A673 (cell line): ENCODE measurements around the gene NPHP4. TPM values are rescaled to one million over a fixed set of nuclear protein-coding genes. Genes with fewer than 3 reads are reported as not detected.

Experiments
- BruUV-seq: library from RNA; stranded (reverse); fragments of 400-500 nt; replicated peaks from 2 replicates; lab custom pipeline; 2021; lab: Mats Ljungman, UMichigan
- CTCF ChIA-PET: fragments of 300-600 bp; sonication (Branson Sonifier 250); formaldehyde crosslinking; loops from one replicate; lab custom pipeline; 2022; ENCODE audit warnings: antibody characterized with exemption; lab: Charles Lee
- POLR2A ChIA-PET: fragments of 300-600 bp; sonication (Branson Sonifier 250); formaldehyde crosslinking; loops from one replicate; lab custom pipeline; 2022; ENCODE audit warnings: antibody characterized with exemption; ENCODE audit not compliant: low non-redundant PET; lab: Charles Lee
- DNase-seq: peaks from one replicate; pipeline ENCODE4 v3.0.0-alpha.2; 2015; ENCODE audit warnings: low spot score
- H3K27ac ChIP-seq: fragments of 200-600 bp; sonication (generic); 2 replicates; pipeline ENCODE4 v1.5.1; 2016; ENCODE audit warnings: mixed run types, low read depth, mild to moderate bottlenecking, mixed read lengths, antibody characterized with exemption, low read length; ENCODE audit not compliant: poor library complexity, severe bottlenecking
- H3K27me3 ChIP-seq: fragments of 200-600 bp; sonication (generic); replicated peaks from 2 replicates; pipeline ENCODE4 v1.6.1; 2017; ENCODE audit warnings: mixed run types, low read depth, mild to moderate bottlenecking, mixed read lengths, antibody characterized with exemption, low read length; ENCODE audit not compliant: insufficient read depth, poor library complexity
- H3K36me3 ChIP-seq: fragments of 200-600 bp; sonication (generic); 2 replicates; pipeline ENCODE4 v1.6.1; 2016; ENCODE audit warnings: mixed run types, mild to moderate bottlenecking, mixed read lengths, antibody characterized with exemption, low read length; ENCODE audit not compliant: insufficient read depth, poor library complexity, severe bottlenecking
- H3K4me1 ChIP-seq: fragments of 200-600 bp; sonication (generic); 2 replicates; pipeline ENCODE4 v1.6.1; 2017; ENCODE audit warnings: mixed run types, mild to moderate bottlenecking, mixed read lengths, antibody characterized with exemption, low read length; ENCODE audit not compliant: insufficient read depth, poor library complexity, severe bottlenecking
- H3K4me3 ChIP-seq: fragments of 200-600 bp; sonication (generic); 2 replicates; pipeline ENCODE4 v1.5.1; 2016; ENCODE audit warnings: low read depth, mixed run types, mild to moderate bottlenecking, mixed read lengths, low read length; ENCODE audit not compliant: poor library complexity, severe bottlenecking
- H3K9me3 ChIP-seq: fragments of 200-600 bp; sonication (generic); 2 replicates; pipeline ENCODE4 v1.6.1; 2016; ENCODE audit warnings: mixed run types, low read depth, mild to moderate bottlenecking, mixed read lengths, antibody characterized with exemption, low read length; ENCODE audit not compliant: poor library complexity, severe bottlenecking
- EZH2 ChIP-seq: fragments of 200-600 bp; sonication (generic); IDR thresholded peaks from 2 replicates; pipeline ENCODE4 v1.6.1; 2017; ENCODE audit warnings: borderline replicate concordance, low read depth, mild to moderate bottlenecking, mixed read lengths, antibody characterized with exemption, low read length; ENCODE audit not compliant: poor library complexity, severe bottlenecking
- intact Hi-C: fragments of 100-400 bp; cut with micrococcal nuclease; formaldehyde crosslinking; loops from one replicate; pipeline ENCODE4 v1.10.0; 2022; ENCODE audit not compliant: unreplicated experiment
- total RNA-seq: library from RNA; stranded (reverse); gene quantifications from 2 replicates; pipeline ENCODE4 v1.2.3, GENCODE V29; 2021
- TF ChIP-seq, protein P1 (sequence below): fragments of 300-800, 200-600 bp; sonication (generic); conservative IDR thresholded peaks from 2 replicates; pipeline ENCODE4 v1.5.1; 2017; ENCODE audit warnings: low read depth, mild to moderate bottlenecking, antibody characterized with exemption, low read length, moderate library complexity, mixed read lengths

NPHP4 gene
- total RNA-seq, 1 experiment from 2014 or later, result 27.6 TPM

DNA sequence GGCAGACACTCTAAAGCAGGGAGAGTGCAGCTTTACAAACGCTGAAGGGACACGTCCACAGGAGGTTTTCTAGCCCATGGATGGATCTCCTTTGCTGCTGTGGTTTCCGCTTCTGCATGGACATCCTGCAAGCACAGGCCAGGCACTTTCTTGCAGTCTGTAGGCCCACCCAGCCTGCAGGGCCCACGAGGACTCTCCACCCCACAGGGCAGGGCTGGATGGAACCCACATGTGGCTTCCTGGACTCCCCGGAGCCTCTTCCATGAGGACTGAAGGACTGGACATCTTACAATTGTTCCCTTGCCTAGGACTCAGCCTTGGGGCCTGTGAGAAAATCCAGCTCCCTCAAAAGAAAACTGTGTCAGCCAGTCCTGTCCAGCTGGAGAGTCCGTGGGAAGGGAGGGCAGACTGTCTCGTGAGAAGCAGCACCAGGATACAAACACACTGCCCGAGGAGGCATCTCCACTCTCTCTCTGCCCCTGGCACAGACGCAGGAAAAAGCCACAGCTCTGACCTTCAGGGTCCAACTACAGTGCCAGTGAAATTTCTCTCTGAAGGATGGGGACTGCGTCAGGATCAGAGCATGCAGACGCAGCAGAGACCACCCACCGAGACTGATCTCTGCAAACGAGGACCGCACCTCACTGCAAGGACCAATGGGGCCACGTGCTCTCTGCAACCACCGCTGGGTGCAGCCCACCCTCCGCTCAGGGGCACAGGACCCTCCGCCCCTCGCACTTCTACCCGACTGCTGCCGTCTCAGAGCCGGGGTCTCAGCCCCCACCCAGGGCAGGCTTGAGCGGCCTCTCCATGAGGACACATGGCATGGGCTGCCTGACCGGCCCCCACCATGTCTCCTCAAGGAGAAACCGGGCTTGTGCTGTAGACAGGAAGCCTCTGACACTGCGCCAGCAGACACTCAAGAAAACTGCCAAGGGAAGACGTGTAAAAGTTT, 130.1 kb downstream of the NPHP4 start:
- BruUV-seq, result no TSS peak
- intact Hi-C loops, result no loop called here
- no peak overlapping the region for H3K27ac ChIP-seq
- POLR2A ChIA-PET, result no interaction called here
- no peak for TF ChIP-seq EZH2
- TF ChIP-seq, protein P1, sequence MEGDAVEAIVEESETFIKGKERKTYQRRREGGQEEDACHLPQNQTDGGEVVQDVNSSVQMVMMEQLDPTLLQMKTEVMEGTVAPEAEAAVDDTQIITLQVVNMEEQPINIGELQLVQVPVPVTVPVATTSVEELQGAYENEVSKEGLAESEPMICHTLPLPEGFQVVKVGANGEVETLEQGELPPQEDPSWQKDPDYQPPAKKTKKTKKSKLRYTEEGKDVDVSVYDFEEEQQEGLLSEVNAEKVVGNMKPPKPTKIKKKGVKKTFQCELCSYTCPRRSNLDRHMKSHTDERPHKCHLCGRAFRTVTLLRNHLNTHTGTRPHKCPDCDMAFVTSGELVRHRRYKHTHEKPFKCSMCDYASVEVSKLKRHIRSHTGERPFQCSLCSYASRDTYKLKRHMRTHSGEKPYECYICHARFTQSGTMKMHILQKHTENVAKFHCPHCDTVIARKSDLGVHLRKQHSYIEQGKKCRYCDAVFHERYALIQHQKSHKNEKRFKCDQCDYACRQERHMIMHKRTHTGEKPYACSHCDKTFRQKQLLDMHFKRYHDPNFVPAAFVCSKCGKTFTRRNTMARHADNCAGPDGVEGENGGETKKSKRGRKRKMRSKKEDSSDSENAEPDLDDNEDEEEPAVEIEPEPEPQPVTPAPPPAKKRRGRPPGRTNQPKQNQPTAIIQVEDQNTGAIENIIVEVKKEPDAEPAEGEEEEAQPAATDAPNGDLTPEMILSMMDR, result no peak
- no peaks in the 10 kb centered on the region for H3K9me3 ChIP-seq
- H3K36me3 ChIP-seq, result no peaks in the 10 kb centered on the region
- no peak overlapping the region for H3K4me3 ChIP-seq
- CTCF ChIA-PET, result no interaction called here
- no peaks in the 10 kb centered on the region for H3K27me3 ChIP-seq
- no peak for DNase-seq
- no peaks in the 10 kb centered on the region for H3K4me1 ChIP-seq

- H3K4me3 ChIP-seq, result no peak overlapping the region
- DNase-seq, result no peak
- no peak for TF ChIP-seq EZH2
- TF ChIP-seq, protein P1, result no peak
- no TSS peak for BruUV-seq
- H3K27ac ChIP-seq, result no peak overlapping the region
- no peaks in the 10 kb centered on the region for H3K4me1 ChIP-seq
- ChIA-PET CTCF (no interaction called here), POLR2A (no interaction called here)
- H3K9me3 ChIP-seq, result no peaks in the 10 kb centered on the region
- H3K27me3 ChIP-seq, result no peaks in the 10 kb centered on the region
- intact Hi-C loops, result no loop called here
- H3K36me3 ChIP-seq, result no peaks in the 10 kb centered on the region
These were observed 131.9 kb downstream of the NPHP4 start for GRCh38 chr1:5860277-5860676.

- Histone ChIP-seq H3K27me3 (no peaks in the 10 kb centered on the region), H3K36me3 (no peaks in the 10 kb centered on the region), H3K9me3 (no peaks in the 10 kb centered on the region), H3K4me1 (no peaks in the 10 kb centered on the region), H3K27ac (no peak overlapping the region), H3K4me3 (no peak overlapping the region)
- ChIA-PET POLR2A (no interaction called here), CTCF (no interaction called here)
- BruUV-seq, result no TSS peak
- intact Hi-C loops, result no loop called here
- no peak for TF ChIP-seq EZH2
- TF ChIP-seq, protein P1, result no peak
- DNase-seq, result no peak
These were observed 132.5 kb downstream of the NPHP4 start for GRCh38 chr1:5859766-5860165.
